NB4 (cell line): Measurements from ENCODE around the gene ARHGEF4.

Experiments used
- MYC ChIP-seq: IDR thresholded peaks from 2 replicates; pipeline ENCODE4 v1.6.1; 2011; ENCODE audit warnings: low read depth, low read length
- POLR2A ChIP-seq: IDR thresholded peaks from 2 replicates; pipeline ENCODE4 v1.6.1; 2011; ENCODE audit warnings: mild to moderate bottlenecking; ENCODE audit not compliant: insufficient read length; ENCODE audit errors: extremely low read depth
- TF ChIP-seq, protein P1 (sequence below): IDR thresholded peaks from one replicate; pipeline ENCODE4 v1.5.1; 2012; ENCODE audit warnings: low read depth, low read length
- TF ChIP-seq, protein P2 (sequence below): IDR thresholded peaks from 2 replicates; pipeline ENCODE4 v1.6.1; 2011; ENCODE audit warnings: low read depth, low read length

DNA sequence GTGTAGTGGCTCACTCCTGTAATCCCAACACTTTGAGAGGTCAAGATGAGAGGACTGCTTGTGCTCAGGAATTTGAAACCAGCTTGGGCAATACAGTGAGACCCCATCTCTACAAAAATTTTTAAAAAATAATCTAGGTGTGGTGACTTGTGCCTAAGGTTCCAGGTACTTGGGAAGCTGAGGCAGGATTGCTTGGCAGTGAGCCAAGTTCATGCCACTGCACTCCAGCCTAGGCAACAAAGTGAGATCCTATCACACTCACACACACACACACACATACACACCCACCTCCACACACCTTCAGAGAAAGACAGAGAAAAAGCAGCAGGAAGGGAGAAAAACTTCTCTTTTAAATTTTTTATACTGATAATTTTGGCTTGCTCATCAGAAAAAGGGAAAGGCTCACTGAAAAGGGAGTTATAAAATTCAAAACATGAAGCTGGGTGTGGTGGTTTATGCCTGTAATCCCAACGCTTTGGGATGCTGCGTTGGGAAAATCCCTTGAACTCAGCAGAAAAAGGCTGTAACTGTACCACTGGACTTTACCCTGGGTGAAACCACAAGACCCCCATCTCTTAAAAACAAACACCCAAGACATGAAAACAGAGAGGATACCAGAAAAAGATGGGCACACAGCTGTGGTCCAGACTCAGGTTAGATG, 230.9 kb downstream of the ARHGEF4 start:
- TF ChIP-seq, protein P1, sequence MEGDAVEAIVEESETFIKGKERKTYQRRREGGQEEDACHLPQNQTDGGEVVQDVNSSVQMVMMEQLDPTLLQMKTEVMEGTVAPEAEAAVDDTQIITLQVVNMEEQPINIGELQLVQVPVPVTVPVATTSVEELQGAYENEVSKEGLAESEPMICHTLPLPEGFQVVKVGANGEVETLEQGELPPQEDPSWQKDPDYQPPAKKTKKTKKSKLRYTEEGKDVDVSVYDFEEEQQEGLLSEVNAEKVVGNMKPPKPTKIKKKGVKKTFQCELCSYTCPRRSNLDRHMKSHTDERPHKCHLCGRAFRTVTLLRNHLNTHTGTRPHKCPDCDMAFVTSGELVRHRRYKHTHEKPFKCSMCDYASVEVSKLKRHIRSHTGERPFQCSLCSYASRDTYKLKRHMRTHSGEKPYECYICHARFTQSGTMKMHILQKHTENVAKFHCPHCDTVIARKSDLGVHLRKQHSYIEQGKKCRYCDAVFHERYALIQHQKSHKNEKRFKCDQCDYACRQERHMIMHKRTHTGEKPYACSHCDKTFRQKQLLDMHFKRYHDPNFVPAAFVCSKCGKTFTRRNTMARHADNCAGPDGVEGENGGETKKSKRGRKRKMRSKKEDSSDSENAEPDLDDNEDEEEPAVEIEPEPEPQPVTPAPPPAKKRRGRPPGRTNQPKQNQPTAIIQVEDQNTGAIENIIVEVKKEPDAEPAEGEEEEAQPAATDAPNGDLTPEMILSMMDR = no peak
- TF ChIP-seq POLR2A (no peak), MYC (no peak)
- TF ChIP-seq, protein P2, sequence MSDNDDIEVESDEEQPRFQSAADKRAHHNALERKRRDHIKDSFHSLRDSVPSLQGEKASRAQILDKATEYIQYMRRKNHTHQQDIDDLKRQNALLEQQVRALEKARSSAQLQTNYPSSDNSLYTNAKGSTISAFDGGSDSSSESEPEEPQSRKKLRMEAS = no peak
